GM18873 (cell line): ENCODE results near the gene GRIK1.
"Not testable (repeated sequence)": the region's sequence is repeated elsewhere in the genome, so short reads cannot be mapped to it uniquely, and the experiment has no call there.

Source experiments
- ATAC-seq: cut with Tn5 transposase; IDR thresholded peaks from one replicate; pipeline ENCODE4 v1.9.1; 2021; ENCODE audit warnings: mild to moderate bottlenecking, moderate library complexity, moderate number of reproducible peaks; ENCODE audit not compliant: unreplicated experiment, low FRiP score

Gene GRIK1

DNA sequence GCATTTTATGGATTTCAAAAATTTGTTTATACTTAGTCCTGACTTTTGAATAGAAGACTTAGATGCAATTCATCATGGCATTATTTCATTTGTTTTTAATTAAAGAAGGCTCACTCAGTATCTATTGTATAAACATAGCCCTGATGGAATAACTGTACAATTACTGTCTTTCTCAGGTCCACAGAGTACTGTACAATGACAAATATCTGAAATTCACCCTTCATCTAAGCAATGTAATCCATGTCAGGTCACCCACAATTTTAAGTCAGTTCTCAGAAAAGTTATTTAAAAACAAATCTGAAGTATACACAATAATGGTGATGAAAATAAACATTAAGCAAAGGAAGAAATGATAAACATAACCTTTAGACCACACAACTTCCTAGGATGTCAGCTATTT, 311.9 kb downstream of the GRIK1 start:
- ATAC-seq = no peak

DNA sequence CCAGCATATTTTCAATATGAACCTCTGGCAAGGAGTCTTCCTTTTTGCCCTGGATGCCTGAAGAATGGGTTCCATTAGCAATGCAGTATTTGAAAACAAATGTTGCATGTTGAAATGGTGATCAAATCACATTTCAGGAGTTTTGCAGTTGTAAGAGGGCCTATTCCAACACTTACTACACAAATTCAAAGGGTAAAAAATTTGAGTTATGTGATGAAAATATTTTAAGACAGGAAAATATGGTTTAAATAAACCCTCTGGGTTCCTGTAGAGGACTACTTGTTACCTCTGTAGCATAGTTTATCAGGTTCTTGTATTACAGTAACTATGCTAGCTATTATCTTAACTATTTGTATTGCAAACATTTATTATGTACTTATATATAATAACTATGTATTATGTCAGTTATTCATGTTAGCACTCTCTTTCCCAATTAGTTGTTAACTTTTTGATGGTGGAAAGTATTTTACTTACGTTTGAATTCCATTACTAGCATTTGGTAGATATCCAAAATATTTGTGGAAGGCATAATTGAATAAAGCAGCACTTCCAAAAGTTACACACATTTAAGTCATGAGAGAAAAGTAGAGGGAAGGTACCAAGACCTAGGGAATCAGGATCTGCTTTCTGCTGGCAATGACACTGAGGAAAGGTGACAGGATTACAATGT, 312.9 kb downstream of the GRIK1 start:
- ATAC-seq = no peak

DNA sequence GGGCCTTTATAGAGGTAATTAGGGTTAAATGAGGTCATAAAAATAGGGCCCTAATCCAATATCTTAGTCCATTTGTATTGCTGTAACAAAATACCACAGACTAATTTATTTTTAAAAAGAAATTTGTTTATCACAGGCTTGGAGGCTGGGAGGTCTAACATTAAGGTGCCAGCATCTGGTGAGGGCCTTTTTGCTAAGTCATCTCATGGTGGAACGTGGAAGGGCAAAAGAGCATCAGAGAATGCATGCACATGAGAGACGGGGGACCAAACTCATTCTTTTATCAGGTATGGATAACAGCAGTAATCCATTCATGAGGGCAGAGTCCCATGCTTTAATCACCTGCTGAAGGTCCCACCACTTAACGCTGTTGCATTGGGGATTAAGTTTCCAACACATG, 313.8 kb downstream of the GRIK1 start:
- ATAC-seq = no peak

- ATAC-seq = no peak
Measured at GRCh38 chr21:29624776-29625175, 315.0 kb downstream of the GRIK1 start.

- no peak for ATAC-seq
Measured at GRCh38 chr21:29621525-29621924, 318.3 kb downstream of the GRIK1 start.

DNA sequence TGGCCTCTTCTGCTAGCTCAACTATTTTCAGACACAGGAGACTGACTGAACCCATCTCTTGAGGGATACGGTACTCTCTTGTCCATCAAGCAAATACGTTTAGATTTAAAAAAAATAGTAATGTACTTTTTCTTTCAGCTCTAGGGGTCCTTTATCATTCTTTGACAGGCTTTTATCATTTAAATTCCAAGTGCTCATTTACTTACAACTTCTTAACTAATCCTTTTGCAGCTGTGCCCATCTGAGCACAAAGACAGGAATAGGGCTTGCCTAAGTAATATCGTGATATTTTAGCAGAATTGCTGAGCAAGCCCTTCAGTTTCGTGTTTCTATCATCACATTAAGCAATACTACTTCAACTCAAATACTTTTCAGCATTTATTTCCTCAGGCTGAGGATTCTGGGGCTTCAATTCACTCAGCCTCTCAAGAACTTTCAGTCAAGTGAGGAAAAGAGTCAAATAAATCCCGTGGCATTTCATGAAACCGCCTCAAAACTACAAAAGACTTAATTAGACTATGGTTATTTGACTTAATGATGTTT, 323.5 kb downstream of the GRIK1 start:
- ATAC-seq = no peak

DNA sequence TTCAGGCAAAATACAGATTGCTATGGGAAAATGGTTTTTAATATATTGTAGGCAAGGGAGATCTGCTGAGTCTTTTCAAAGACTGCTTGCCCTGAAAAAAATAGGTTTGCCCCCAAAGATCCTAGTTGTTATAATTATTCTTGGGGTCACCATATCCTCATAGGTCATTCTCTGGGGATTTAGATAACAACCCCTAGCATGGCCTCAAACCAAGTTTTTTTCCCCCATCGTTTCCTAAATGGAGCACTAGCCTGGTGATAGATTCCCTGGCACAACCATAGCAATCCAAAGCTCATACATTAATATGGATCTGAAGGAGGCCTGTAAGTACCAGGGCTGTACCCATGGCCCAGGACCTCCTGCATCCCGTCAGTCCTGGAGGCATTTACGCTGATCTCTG, 325.9 kb downstream of the GRIK1 start:
- no peak for ATAC-seq

DNA sequence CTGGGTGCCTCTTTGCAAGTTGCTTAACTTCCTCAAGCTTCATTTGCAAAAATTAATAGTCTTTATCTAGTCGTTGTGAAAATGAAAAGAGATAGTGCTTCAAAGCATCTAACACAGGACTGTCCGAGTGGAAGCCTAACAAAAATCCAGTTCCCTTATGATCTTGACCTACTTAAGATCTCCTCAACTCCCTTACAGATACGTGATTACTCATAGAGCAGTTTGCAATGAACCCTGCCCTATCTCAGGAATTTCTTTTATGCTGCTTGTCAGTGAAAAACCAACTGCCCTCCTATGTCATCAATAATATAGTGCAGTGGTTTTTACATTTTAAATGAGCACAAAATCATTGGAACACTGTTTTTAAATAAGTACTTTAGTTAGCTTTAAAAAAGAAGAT, 326.8 kb downstream of the GRIK1 start:
- no peak for ATAC-seq

DNA sequence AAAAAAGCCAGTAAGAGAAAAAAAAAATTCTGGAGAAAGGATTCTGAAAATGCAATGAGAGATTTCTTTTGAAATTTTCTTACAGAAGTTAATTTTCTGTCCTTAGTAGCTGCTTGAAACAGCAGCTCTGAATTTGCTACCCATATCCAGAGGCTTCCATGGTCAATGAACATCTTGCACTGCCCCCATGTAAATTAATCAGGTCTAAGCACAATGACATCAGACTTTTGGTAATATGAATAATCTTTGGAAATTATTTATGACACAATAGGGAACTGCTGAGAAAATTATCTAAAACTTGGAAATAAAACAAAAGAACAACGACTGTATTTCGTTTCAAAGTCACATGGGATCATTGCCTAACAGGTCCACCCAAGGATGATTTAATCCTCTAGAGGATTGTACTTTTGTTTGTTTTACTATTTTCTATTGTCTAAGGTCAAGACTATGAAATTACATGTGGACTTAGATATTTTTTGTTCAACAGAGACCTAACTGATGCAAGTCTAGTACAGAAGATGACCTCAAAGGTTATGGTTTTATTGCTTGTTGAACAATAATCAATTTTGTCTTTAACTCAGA, 328.9 kb downstream of the GRIK1 start:
- no peak for ATAC-seq

GRCh38 chr21:29606613-29607012, 333.2 kb downstream of the GRIK1 start:
- no peak for ATAC-seq

DNA sequence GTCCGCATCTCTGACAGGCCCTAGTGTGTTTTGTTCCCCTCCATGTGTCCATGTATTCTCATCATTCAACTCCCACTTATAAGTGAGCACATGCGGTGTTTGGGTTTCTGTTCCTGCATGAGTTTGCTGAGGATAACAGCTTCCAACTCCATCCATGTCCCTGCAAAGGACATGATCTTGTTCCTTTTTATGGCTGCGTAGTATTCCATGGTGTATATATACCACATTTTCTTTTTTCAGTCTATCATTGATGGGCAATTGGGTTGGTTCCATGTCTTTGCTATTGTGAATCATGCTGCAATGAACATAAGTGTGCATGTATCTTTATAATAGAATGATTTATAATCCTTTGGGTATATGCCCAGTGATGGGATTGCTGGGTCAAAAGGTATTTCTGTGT, 334.6 kb downstream of the GRIK1 start:
- not testable (repeated sequence) for ATAC-seq

DNA sequence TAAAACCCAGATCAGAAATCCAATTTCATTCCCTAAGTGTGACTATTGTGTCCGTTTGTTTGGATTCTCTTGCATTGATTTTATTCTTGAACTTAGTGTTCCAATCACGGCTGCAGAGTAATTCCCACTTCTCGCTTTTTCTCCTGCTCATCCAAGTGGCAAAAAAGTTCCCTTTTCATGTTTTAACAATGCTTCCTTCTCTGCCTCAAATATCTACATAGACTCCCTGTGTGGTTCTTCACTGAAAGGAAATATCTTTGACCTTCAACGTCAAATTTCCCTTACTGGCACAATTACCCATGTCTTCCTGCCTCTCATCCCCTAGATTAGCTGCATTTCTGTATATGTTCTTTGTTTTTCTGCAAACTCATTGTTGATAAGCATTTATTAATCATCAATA, 335.7 kb downstream of the GRIK1 start:
- no peak for ATAC-seq

DNA sequence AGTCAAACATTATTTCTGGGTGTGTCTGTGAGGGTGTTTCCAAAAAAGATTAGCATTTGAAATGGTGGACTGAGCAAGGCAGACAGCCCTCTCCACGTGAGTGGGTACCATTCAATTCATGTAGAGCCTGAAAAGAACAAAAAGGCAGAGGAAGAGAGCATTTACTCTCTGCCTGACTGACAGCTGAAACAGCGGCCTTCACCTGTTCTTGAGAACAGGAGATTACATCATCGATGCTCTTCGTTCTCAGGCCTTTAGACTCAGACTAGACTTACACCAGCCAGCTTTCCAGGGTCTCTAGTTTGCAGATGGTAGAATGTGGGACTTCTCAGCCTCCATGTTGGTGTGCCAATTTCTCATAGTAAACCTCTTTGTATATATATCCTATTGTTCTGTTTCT, 338.7 kb downstream of the GRIK1 start:
- no peak for ATAC-seq

GRCh38 chr21:29586696-29587095, 353.1 kb downstream of the GRIK1 start:
- ATAC-seq = no peak

GRCh38 chr21:29585462-29585861, 354.3 kb downstream of the GRIK1 start:
- ATAC-seq = no peak

DNA sequence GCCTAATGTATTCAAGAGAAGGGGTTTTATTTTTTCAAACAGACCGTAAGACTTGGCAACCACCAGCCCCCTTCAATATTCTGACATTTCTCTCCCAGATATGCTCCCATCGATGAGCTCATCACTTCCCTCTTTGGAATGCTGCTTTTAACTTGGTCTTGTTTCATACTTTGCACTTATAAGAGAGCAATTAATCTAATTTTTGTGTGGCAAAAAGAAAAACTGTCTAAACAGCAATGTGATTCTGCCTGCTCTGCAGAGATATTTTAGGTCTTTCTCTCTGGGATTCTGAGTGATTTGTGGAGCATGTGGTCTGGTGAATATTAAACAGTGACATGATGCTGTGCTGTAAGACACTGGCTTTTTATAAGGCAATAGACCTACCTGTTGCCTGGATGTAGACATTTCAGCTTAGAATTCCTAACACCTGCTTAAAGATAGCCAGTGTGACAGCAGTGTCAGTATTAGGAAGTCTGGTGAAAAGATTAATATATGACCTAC, 356.3 kb downstream of the GRIK1 start:
- no peak for ATAC-seq

GRCh38 chr21:29582855-29583254, 356.9 kb downstream of the GRIK1 start:
- no peak for ATAC-seq

GRCh38 chr21:29581393-29581792, 358.4 kb downstream of the GRIK1 start:
- ATAC-seq = no peak

DNA sequence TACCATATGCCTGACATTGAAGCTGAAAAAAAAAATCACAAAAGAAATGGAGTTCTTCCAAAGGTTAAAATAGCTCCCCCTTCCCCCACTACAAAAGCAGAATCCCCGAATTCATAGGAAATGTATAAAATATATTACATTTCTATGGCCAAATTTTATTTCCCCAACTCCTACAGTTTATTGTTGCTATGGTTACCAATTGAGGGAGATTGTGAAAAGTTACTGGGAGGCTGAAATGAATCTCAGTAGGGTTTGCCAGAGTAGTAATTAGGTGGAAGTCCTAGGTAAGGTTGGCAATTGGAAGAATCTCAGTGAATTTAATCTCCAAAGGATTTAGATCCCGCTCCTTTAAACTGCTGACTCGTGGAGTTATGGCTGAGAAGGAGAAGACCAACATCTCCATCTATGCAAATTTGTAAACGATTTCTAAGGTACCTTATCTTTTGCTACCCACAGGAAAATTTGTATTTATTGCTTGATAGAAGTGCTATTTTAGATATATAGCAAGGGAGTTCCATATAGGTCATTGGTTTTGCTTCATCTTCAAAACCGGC, 359.0 kb downstream of the GRIK1 start:
- no peak for ATAC-seq

DNA sequence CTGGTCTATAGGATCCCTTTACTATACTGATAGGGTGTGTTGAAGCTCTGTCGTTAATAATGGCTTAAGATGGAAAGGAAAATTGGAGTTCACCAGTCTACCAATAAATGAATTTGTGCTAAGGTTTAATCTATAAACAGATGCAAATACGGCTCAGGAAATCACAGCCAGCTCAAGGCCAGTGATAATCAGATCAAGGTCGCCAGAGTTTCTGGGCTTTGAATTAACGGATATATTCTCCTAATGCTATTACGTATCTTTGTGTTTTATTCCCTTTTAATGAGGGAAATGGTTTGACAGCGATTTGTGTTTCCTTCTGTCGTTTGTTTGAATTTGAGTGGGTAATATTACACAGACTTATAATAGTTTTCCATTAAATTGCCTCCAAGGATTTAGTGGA, 361.5 kb downstream of the GRIK1 start:
- ATAC-seq = no peak

DNA sequence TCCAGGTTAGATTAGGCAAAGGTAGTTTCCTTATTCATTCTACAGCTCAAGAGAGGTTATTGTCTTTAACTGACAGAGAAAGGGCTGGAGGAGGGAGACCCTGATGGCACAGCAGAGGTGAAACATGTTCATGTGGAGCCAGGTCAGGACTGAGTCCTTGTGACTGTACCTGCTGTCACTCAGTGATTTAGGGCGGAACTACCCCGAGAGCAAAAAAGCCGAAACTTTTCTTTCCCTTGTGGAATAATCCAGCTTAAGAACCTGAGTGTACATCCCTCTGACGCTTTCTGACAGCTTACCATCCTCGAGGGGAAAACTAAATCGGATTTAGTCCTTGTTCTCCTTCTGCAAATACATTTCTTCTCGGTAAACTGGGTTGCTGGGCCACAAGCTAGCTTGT, 367.8 kb downstream of the GRIK1 start:
- no peak for ATAC-seq
